GM21619 (cell line): ENCODE results near the gene HRAS.

Experiments used
- ATAC-seq: cut with Tn5 transposase; IDR thresholded peaks from one replicate; pipeline ENCODE4 v1.9.1; 2021; ENCODE audit not compliant: unreplicated experiment

The HRAS gene

DNA sequence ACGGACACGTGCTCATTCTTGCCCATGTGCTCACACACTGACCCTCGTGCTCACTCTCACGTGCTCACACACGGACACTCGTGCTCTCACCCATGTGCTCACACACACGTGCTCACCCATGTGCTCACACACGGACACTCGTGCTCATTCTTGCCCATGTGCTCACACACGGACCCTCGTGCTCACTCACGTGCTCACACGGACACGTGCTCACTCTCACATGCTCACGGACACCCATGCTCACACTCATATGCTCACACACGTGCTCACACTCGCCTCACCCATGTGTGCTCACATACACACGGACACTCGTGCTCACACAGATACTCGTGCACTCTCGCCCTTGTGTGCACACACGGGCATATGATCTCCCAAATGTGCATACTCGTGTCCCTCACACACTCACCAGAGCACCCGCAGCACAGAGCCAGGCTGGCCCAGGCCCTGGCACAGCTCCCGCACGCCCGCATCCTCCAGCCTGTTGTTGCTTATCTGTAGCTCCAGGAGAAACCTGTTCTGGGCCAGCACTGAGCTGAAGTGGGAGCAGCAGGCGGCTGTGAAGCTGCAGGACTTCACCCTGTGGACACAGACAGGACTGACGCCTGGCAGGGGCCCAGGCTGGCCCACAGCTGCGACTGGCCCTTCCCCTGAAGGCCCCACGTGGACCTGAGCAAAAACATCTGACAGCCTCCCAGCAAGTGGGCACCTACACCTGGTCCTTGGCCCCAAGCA, 37.6 kb downstream of the HRAS start:
- no peak for ATAC-seq

DNA sequence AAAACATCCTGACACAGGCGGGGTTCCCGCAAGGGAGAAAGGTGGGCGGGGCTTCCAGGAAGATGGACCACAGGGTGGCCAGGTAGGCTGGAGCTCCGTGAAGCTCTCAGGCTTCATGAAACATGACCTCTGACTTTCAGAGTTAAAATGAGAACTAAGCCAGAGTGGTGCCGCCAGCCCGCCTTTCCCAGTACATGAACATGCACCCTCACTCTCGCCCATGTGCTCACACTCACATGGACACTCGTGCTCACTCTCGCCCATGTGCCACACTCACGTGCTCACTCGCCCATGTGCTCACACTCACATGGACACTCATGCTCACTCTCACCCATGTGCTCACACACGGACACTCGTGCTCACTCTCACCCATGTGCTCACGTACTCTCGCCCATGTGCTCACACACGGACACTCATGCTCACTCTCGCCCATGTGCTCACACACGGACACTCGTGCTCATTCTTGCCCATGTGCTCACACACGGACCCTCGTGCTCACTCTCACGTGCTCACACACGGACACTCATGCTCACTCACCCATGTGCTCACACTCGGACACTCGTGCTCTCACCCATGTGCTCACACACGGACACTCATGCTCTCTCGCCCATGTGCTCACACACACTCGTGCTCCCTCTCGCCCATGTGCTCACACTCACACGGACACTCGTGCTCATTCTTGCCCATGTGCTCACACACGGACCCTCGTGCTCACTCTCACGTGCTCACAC, 38.4 kb downstream of the HRAS start:
- no peak for ATAC-seq

GRCh38 chr11:495537-495931, 39.8 kb downstream of the HRAS start:
- ATAC-seq = no peak

DNA sequence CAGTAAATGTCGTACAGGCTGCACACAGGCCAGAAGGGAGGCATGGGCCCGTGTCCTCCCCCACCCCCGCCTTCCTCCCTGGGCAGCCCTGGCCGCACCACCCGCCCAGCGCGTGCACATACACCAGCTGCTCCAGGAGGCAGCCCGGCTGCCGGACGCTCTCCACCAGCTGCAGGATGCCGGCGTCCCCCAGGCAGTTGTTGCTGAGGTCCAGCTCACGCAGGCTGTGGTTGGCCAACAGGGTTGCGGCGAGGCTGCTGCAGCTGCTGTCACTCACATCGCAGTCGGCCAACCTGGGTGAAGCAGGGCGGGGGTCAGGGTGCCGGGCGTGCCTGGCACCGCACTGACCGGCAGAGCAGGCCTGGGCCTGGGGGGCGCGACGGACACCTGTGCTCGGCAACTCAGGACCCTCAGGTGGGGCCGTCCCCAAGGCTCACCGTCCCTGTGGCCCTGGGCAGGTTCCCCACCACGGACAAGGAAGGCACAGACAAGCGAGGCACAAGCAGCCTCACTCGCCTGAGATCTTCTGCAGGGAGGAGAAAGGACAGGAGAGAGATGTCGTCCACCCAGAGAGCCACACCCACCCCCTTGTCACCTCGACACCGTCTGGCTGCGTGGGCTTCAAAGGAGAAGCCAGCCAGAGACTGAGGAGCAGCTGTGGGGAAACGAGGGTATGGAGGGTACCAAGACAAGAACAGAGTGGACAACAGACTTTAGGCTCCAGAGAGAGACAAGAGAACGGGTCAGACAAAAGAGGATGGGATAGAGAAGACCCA, 40.4 kb downstream of the HRAS start:
- no peak for ATAC-seq

DNA sequence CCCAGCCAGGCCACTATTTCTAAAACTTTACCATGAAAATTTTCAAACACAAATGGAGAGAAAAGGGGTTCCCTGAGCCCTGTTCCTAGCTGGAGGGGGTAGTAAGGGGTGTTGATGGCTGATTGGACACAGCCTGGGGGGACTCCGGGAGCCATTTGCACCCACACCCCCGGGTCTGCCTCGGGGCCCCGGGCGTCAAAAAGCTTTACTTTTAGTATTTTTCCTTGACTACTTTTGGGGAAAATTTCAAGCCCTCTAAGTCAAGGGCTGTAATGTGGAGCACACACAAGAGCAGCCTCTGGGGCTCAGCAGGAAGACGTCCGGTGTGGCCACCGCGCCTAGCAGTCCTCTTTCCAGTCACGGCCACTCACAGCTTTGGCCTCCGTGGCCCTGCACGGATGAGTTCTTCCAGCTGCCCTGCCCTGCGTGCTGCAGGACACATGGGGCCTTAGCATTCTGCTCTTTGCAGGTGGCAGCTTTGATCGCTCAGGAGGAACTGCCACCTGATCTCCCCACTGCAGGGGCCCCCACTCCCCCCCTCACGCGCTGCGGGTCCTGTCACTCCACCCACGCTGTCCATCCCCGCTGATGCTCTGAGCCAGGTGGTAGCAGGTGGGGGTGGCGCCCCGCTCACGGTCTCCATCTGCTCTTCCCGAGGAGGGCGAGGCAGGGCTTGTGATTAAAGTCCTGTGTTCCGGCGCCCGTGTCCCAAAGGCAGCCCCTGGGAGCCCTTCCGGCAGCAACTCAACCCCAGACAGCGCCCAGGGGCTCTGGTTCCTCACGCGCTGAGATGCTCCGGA, 42.7 kb downstream of the HRAS start:
- ATAC-seq = no peak

GRCh38 chr11:491358-491757, 44.0 kb downstream of the HRAS start:
- ATAC-seq = no peak

DNA sequence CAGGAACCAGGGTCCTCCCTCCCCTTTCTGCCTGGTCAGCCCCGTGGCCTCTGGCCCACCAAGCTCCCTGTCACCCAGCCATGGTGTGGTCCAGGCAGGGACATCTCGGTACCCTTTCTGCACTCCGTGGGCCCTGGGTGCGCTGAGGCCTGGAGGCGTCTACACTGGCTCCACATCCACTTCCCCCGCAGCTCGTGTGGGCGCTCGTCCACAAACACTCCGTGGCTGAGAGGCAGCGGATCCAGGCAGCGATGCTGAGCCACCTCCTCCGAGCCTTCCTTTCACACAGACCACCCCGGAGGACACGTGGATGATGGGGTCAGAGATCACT, 44.5 kb downstream of the HRAS start:
- no peak for ATAC-seq

GRCh38 chr11:490186-490929, 45.0 kb downstream of the HRAS start:
- no peak for ATAC-seq

DNA sequence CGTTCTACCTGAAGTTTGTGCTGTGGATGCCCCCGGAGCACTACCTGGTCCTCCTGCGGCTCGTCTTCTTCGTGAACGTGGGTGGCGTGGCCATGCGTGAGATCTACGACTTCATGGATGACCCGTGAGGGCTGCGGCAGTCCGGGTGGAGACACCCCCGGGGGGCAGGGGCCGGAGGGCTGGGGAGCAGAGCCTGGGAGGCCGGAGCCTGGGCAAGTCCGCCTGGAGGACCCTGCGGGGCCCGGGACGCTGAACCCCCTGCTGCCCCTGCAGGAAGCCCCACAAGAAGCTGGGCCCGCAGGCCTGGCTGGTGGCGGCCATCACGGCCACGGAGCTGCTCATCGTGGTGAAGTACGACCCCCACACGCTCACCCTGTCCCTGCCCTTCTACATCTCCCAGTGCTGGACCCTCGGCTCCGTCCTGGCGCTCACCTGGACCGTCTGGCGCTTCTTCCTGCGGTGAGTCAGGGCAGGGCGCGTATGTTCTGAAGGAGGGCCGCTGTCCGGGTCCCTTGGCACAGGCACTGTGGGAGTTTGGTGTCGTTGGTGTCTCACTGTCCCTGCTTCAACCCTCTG, 45.7 kb downstream of the HRAS start:
- no peak for ATAC-seq

GRCh38 chr11:488992-489391, 46.4 kb downstream of the HRAS start:
- no peak for ATAC-seq

GRCh38 chr11:488579-488978, 46.8 kb downstream of the HRAS start:
- no peak for ATAC-seq

GRCh38 chr11:488062-488461, 47.3 kb downstream of the HRAS start:
- ATAC-seq = no peak

DNA sequence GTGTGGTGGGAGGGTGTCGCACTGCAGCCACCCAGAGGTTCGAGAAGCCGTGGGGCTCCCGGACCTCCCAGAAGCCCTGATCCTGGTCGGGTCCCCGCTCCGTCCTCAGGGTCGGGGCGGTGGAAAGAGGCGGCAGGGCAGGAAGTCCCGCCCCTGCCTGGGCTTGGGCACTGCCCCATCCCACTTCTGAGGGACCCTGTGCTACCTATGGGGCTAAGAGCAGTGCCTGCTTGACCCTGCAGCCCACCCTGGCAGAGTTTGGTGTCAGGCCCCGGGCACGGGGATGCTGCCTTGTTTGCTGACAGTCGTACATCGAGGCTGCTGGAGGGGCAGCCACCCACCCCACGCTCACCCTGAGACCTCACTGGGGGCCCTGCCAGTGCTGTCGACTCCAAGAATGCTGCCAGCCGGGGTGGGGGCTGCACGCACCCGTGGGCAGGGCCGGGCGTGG, 47.8 kb downstream of the HRAS start:
- no peak for ATAC-seq

DNA sequence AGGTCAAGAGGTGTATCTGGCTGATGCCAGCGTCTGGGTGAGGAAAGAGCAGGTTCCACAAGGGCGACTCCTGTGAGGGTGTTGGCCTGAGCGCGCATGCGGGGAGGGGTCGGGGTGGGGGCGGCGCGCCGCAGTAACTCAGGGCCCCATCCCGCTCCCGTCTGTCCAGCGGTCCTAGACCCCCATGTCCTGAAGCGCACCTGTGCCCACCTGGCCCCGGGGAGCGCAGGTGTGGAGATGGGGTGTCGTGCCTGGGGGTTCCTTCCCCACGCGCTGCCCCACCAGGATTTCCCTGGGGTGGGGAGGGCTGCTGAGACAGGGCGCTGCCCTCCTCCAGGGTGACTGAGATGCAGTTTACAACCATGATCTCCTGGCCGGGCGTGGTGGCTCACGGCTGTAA, 49.2 kb downstream of the HRAS start:
- ATAC-seq = no peak

- no peak for ATAC-seq
Measured at GRCh38 chr11:484616-485015, 50.8 kb downstream of the HRAS start.
